ENCODE results near the gene LAMA1. TPM values are rescaled to one million over a fixed set of nuclear protein-coding genes. Genes with fewer than 3 reads are reported as not detected.

The LAMA1 gene
- total RNA-seq, 1 donor from 2014 or later = 0.65 TPM

DNA sequence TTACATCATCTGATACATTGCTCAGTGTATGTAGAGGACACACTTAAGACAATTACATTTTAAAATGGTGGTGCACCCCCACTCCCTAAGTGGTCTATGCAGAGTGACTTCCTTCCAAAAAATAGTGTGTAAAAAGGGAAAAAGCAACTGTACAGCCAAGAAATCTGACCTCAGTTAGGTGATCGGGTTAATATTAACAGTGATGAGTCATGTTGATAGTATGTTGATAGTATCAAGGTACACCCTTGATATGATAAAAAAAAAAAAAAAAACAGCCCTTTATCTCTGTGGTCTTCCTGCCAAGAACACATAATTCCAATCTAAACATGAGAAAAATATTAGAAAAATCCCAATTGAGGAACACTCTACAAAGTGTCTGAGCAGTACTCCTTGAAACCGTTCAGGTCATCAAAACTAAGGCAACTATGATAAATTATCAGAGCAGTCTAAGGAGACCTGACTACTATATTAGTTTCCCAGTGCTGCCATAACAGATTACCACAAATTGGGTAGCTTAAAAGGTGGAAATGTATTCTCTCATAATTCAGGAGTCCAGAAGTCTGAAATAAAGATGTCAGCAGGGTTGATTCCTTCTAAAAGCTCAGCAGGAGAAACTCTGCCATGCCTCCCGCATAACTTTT lies 216.2 kb downstream of the LAMA1 start:
- TF ChIP-seq, protein P1, sequence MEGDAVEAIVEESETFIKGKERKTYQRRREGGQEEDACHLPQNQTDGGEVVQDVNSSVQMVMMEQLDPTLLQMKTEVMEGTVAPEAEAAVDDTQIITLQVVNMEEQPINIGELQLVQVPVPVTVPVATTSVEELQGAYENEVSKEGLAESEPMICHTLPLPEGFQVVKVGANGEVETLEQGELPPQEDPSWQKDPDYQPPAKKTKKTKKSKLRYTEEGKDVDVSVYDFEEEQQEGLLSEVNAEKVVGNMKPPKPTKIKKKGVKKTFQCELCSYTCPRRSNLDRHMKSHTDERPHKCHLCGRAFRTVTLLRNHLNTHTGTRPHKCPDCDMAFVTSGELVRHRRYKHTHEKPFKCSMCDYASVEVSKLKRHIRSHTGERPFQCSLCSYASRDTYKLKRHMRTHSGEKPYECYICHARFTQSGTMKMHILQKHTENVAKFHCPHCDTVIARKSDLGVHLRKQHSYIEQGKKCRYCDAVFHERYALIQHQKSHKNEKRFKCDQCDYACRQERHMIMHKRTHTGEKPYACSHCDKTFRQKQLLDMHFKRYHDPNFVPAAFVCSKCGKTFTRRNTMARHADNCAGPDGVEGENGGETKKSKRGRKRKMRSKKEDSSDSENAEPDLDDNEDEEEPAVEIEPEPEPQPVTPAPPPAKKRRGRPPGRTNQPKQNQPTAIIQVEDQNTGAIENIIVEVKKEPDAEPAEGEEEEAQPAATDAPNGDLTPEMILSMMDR (IDR thresholded peaks at IDR 0.05) = no peak
- intact Hi-C loops (cut with DNase I) = no loop called here
- no peaks in the 10 kb centered on the region for H3K4me1 ChIP-seq
- H3K36me3 ChIP-seq = no peaks in the 10 kb centered on the region
- no peak for DNase-seq
- H3K27me3 ChIP-seq (ENCODE audit: low read depth) = no peaks in the 10 kb centered on the region
- no peak overlapping the region for H3K4me3 ChIP-seq
- no peak for ATAC-seq
- H3K9me3 ChIP-seq = peaks cover 10% of the 10 kb centered on the region
- H3K27ac ChIP-seq = no peak overlapping the region

DNA sequence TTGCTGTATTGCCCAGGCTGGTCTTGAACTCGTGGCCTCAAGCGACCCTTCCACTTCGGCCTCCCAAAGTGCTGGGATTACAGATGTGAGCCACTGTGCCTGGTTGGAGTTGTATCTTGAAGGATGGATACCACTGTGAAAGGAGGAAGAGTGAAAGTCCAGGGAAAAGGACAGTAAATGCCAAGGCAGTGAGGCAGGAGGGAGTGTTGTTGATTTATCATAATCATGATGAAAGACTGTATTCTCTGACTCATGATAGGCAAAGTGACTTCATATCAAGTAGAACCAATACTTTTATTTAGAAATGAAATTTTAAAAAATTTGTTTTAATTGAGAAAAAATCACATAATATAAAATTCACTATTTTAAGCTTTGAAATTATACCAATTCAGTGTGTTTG lies 225.8 kb downstream of the LAMA1 start:
- no peak overlapping the region for H3K27ac ChIP-seq
- H3K9me3 ChIP-seq = no peaks in the 10 kb centered on the region
- no peak for ATAC-seq
- TF ChIP-seq, protein P1 (IDR thresholded peaks at IDR 0.05) = no peak
- intact Hi-C loops (cut with DNase I) = no loop called here
- no peak overlapping the region for H3K4me3 ChIP-seq
- DNase-seq = no peak
- H3K4me1 ChIP-seq = no peaks in the 10 kb centered on the region
- H3K27me3 ChIP-seq (ENCODE audit: low read depth) = no peaks in the 10 kb centered on the region
- peaks cover 27% of the 10 kb centered on the region for H3K36me3 ChIP-seq

Other genes with a start within 250 kb of the LAMA1 start
- gene LRRC30, start 113.3 kb upstream of the LAMA1 start, total RNA-seq = not detected